ENCODE results near the gene PTPRN2.
"Not testable (repeated sequence)": the region's sequence is repeated elsewhere in the genome, so short reads cannot be mapped to it uniquely, and the experiment has no call there.

PTPRN2 gene

DNA sequence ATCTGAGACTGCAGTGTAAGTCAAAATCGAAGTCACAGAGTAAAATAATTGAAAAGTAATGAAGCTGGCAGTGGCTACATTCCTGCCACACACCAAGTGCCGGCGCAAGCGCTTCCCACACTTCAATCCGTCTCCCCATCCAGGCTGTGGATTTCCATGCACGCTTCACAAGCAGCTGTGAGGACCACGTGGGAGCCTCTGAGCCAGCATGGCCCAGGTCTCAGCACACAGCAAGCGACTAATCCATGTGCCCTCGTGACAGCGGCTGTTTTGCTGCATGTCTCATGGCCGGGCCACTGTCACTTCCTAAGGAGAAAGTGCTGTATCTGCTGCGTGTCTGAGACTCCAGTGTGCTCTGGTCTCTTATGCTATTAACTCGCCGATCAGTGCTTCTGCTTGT is 683.9 kb downstream of the PTPRN2 start:
- DNase-seq, result no peak

DNA sequence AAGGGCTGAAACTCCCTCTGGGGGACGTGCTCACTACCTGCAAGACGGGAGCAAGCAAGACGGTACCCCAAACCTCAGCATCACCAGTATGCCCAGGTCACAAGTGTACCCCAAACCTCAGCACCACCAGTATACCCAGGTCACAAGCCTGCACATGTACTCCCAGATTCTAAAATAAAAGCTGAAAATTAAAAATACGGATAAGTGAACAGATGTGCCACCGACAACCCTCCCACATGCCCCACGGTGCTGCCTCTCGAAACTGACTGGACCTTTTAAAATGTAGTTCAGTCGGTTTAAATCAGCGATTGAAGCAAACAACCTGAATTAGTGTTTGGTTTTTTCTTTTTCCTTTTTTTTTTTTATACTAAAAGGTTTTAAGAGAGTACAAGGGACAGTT is 684.3 kb downstream of the PTPRN2 start:
- no peak for DNase-seq

DNA sequence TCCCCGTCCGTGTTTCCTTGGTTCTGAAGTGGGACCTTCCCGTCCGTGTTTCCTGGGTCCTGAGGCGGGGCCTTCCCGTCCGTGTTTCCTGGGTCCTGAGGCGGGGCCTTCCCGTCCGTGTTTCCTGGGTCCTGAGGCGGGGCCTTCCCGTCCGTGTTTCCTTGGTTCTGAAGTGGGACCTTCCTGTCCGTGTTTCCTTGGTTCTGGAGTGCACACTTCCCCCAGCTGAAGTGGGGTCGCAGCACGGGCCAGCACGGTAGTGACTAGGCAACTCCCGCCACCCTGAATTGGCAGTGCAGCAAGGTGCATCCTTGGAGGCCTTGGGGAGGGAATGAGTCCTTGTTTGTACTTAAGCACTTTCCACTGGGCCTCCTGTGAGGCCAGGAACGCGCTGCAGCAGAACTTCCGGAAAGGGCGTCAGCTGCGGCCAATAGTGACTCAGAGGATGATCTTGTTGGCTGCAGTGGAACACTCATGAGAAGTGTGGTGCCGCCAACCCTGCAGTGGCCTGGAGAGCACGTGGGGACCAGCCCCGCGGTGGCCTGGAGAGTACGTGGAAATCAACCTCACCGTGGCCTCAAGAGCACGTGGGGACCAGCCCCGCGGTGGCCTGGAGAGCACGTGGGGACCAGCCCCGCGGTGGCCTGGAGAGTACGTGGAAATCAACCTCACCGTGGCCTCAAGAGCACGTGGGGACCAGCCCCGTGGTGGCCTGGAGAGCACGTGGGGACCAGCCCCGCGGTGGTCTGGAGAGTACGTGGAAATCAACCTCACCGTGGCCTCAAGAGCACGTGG is 685.6 kb downstream of the PTPRN2 start:
- DNase-seq, result not testable (repeated sequence)

DNA sequence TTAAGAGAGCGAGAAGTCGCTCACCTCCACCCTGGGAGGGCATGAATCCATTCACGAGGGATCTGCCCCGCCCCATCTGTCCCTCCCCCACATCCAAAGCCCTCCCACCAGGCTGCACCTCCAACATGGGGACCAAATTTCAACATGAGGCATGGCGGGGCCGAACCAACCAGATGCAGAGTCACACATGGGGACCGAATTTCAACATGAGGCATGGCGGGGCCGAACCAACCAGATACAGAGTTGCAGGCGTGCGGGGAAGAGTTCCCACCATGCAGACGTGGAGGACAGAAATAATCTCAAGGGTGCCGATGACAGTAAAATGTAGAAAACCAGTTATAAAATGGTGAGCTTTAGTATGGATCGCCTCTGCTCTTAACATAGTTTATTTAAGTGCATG is 686.5 kb downstream of the PTPRN2 start:
- DNase-seq, result no peak

DNA sequence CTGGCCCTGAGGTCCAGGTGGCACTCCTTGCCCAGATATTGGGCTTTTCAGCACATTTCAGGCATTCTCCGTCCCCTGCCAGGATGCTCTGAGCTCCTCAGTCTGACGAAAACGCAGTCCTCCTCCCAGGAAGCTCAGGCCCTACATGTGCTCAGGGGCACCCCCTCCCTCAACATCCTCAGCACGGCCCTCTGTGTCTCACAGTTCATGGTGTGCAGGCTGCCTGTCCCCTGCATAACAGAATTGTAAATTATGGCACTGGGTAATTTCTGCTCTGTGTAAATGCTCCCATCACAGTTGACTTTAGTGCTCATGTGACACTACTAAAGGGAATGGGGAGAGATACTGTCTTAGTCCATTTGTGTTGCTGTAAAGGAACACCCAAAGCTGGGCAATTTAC is 687.1 kb downstream of the PTPRN2 start:
- DNase-seq, result no peak

DNA sequence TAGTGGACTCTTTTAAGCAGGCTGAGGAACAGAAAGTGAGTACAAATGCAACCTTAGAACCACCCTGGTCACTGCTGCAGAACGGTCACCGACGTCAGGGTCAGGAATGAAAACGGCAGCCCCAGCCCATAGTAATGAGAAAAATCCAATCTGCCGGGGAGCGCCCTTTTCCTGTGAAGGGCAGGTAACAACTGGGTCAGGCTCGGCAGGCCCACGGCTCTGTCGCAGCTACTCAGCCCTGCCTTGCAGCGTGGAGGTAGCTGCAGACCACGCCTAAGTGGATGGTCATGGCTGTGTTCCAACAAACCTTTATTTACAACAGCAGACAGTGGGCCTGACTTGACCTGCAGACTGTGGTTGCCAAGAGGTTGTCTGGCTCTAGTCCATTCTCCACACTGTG is 687.6 kb downstream of the PTPRN2 start:
- DNase-seq, result peak; percentile 64

DNA sequence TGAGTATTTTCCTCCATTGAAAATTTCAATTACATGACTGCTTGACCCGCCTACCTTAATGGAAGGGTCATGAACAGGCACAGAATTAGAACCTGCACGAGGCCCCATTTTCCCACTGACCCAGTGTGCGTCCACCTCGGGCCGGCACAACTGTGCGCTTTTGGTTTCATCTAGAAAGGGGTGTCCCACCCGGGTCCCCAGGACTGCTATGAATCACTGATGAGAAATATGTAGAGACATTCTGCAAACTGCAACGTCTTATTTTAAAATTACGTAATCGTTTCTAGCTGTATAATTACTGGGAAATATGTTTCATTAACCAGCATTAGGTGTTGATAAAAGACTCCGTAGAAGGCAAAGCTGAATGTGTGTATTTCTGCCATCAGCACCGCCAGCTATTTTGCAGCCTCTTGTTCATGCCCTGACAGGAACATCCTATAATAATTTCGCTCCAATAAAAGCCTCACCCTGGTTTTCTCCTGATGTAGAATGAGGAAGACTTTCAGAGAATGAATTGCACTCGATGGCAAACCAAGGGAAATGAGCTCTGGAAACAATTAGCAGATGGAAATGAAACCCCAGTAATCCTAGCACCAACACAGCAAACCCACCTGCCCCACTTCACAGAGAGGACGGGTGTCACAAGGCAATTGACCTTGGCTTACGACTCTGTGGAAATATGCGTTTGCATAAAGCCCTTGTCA is 688.7 kb downstream of the PTPRN2 start:
- DNase-seq, result no peak

DNA sequence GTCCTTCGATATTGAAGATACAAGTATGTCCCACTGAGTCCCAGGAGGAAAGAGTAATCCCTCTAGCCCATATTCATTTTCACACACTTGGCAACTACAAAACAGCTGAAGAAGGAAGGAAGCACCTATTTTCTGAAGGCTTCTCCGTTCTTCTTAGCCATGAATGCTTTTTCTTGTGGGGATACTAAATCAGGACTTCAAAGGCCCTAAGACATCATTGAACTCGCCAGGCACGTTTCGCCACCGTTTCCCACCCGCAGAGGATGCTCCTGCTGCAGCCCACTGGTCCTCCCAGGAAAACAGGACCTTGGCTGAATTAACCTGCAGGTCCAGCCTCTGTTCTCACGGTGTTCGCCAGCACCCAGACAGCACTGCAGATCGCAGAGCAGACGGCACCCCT is 689.4 kb downstream of the PTPRN2 start:
- no peak for DNase-seq

DNA sequence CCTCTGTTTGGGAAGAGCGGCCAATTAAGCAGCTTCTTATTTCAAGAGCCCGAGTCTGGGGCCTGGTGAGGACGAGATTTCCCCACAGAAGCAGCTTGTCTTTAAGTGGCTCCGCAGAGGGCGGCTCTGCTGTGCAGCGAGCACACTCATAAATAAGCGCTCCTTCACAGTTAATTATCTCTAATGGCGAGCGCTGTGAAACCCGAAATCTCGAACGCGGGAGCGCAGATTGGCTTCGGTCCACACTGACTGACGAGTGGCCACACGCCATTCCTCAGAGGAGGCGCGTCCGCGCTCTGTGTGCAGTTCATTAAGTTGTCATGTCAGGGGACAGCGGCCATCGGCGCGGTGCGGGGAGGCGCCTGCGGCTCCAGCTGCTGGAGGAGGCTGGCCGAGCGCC is 689.9 kb downstream of the PTPRN2 start:
- no peak for DNase-seq

DNA sequence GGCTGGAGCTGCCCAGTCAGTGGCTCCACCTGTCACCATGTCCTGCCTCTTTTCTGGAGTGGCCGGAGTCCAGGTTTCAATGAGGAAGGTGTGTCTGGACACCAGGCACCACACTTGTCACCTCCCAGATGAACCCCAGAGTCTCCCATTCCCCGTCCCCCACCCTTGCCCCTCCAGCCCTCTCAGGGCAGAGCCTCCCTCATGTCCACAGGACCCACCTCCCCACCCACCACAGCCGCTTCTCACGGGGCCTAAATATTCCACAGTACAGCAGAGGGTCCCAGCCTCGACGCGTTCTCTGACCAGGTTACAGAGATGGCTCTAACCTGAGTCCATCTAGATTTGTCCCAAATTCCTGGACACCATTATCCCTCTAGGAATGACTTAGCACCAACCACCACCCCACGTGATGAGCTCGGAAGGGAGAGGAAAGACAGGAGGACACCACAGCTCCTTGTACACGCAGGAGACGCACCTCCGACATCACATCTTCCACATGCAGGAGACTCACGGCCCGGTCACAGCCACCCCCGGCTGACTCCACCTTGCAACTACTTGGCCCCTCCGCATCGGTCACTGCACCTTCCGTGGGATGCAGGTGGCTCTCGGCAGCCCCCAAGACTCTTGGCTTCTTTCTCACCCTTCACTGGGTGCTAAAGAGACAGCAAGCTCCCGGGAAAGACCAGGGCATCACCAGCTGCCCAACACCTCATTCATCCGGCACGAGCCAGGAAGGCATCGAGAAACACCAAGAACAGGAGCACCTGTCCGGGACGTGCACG is 690.7 kb downstream of the PTPRN2 start:
- DNase-seq, result no peak

DNA sequence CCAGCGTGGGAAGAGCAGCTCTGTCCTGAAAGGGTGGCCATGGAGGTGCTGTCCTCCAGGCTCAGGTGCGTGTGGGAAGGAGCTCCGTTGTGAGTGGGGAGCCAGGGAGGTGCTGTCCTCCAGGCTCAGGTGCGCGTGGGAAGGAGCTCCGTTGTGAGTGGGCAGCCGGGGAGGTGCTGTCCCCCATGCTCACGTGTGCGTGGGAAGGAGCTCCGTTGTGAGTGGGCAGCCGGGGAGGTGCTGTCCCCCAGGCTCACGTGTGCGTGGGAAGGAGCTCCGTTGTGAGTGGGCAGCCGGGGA is 691.3 kb downstream of the PTPRN2 start:
- DNase-seq, result not testable (repeated sequence)

DNA sequence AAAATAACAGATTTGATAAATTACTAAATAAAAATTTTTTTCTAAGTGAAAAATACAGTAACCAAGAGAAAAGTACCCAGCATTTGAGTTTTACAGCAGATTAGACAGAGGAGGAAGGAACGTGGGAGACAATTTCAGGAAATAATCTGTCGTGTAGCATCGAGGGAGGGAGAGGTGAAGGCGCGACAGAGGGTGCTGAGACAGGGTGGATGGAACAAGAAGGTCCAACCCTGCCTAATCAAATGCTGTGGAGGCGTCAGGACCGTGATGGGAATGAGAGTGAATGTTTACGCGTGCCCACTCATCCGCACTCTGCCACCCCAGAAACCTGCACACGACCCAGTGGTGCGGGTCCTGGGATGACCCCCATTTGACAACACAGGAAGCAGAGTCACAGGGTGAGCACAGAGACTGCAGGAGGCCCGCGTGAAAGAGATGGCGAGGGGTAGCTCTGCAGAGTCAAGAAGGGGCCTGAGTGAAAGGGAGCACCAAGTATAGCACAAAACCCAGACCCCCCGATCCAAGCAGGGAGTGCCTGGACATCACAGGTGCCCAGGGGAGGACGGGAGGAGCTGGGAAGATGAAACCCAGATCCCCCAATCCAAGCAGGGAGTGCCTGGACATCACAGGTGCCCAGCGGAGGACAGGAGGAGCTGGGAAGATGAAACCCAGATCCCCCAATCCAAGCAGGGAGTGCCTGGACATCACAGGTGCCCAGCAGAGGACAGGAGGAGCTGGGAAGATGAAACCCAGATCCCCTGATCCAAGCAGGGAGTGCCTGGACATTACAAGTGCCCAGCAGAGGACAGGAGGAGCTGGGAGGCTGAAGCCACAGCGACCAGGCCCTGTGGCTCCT is 691.9 kb downstream of the PTPRN2 start:
- no peak for DNase-seq

DNA sequence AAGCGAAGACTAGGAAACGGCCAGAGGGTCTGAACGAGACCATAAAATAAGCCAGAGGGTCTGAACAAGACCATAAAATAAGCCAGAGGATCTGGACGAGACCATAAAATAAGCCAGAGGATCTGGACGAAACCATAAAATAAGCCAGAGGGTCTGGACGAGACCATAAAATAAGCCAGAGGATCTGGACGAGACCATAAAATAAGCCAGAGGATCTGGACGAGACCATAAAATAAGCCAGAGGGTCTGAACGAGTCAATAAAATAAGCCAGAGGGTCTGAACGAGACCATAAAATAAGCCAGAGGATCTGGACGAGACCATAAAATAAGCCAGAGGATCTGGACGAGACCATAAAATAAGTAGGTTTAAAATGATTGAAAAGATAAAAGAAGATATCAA is 692.5 kb downstream of the PTPRN2 start:
- DNase-seq, result not testable (repeated sequence)

DNA sequence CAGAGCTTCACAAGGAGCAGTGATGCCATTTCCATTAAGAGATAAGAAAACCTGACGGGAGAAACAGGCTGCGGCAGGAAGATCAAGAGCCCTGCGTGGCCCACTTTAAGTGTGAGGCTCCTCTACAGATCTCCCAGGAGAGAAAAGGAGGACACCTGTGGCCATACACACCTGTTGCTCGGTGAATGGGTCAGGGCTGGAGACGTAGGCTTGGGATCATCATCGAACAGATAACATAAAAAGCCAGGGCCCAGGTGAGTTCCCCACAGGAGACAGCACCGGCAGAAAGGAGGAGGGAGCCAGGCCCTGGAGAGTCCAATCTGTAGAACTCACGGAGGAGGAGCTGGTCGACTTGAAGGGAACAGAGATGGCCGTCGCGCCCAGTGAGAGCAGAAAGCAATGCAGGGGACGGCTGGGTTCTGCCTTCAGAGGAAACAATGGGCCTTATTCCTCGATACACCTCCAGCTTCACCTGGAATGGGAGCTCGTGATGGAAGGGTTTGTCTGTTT is 694.0 kb downstream of the PTPRN2 start:
- DNase-seq, result no peak

DNA sequence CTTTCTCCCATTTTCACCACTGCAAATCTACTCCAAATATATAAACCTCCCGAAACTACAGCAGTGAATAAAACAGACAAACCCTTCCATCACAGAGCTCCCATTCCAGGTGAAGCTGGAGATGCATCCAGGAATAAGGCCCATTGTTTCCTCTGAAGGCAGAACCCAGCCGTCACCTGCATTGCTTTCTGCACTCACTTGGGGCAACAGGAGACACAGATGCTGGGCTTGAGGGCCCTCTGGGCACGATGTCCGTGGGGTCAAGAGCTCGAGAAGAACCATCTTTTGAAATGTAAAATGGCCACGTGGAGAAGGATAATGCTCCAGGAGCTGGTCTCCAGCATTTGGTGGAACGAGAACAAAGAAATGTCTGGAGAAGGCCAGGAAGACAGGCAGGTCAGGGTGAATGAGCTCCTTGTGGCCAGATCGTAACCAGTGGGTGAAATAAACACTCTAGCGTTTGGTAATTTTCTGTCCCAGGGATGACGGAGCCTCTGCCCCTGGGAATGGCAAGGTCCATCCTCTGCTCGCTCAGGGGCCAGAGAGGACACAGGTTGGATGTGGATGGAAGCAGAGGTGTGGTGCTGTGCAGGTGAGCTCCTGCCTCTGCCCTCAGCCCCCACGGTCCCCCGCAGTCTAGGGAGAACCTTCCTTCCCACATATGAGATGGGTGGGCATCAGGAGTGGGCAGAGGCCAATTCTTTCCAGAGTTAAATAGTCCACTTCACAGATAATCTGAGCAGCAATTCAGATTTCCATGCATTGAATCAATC is 694.7 kb downstream of the PTPRN2 start:
- no peak for DNase-seq

DNA sequence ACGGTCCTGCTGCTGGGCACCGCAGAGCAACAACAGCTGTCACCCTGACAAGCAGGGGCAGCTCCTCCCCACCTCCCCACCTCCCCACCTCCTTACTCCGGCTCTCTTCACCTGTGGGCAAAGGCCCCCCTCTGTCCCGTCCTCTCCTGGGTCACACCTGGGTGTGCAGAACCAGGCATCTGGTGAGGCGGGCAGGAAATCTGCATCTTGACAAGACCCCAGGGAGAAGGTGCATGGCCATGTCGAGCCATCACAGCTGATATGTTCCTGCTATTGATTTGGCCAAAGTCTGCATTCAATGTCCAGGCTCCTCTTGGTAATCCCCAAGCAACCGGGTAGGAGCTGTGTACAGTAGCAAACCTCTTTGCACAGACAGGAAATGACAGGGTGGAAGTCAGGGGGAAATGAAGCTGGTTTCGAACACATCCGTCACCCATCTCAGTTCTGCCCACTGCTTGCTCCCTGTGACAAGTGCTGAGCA is 696.7 kb downstream of the PTPRN2 start:
- no peak for DNase-seq

DNA sequence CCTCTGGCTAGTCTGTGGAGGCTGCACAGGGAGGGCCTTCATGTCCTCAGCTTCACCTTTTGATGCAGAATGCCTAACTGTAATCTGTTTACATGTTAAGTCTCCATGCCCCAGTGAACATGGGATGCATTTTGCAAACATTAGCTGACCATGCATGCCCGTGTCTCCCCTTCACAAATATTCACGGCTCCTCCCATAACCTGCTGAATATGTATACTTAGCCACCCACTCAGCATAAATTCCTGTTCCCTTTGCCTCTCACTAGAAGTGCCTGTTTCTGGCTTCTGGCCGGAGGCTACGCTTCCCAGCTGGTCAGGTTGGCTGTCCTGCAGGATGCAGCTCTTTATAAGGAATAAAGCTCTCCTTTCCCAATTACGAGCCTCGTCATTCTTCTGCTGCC is 698.1 kb downstream of the PTPRN2 start:
- DNase-seq, result no peak

DNA sequence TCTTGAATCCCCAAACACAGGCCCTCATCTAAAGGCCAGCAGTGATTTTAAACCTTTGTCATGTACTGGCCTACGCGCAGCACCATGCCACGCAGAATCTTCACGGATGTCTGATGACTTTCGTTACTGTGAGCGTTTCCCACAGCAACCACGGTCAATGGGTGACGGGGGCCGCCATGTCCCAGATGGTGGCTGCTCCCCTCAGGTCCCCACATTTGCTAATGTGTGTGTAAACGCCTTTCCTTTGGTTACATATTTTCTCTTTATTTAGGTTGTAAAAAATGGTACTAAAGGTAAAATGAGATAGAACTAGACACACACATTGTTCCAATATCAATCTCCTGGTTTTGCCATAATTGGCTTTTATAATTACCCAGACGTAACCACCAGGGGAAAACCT is 699.0 kb downstream of the PTPRN2 start:
- DNase-seq, result no peak

DNA sequence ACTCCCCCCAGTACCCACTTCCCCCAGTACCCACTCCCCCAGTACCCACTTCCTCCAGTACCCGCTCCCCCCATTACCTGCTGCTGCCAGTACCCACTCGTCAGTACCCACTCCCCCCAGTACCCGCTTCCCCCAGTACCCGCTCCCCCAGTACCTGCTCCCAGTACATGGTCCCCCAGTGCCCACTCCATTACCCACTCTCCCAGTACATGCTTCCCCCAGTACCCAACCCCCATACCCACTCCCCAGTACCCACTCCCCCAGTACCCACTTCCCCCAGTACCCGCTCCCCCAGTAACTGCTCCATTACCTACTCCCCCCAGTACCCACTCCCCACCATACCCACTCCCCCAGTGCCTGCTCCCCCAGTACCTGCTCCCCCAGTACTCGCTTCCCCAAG is 700.2 kb downstream of the PTPRN2 start:
- no peak for DNase-seq

DNA sequence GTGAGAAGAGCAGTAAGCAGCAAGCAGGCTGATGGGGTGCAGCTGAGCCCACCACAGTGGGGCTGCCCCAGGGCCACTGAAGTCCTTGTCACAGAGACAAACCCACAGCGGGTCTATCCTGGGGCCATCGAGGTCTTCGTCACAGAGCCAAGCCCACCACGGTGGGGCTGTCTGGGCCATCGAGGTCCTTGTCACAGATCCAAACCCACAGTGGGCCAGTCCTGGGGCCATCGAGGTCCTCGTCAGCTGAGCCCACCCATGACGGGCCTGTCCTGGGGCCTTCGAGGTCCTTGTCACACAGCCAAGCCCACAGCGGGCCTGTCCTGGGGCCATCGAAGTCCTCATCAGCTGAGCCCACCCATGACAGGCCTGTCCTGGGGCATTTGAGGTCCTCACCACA is 700.9 kb downstream of the PTPRN2 start:
- no peak for DNase-seq

DNA sequence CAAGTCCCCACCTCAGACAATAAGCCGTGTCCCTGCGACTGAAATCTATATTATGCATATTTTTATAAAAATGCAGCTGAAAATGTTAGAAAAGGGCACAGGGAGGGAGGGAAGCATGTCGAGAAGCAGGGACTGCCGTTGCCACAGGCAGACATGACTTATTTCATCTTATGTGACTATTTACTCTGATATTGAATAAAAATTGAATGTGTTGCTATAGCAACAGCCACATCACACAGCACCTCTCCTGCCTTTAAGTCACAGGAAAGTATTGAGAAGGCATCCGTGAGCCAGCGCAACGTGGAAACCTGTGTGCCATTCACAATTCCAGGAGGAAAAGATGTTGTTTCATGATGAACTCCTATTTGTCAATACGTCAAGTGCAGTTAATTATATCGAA is 701.4 kb downstream of the PTPRN2 start:
- DNase-seq, result no peak

DNA sequence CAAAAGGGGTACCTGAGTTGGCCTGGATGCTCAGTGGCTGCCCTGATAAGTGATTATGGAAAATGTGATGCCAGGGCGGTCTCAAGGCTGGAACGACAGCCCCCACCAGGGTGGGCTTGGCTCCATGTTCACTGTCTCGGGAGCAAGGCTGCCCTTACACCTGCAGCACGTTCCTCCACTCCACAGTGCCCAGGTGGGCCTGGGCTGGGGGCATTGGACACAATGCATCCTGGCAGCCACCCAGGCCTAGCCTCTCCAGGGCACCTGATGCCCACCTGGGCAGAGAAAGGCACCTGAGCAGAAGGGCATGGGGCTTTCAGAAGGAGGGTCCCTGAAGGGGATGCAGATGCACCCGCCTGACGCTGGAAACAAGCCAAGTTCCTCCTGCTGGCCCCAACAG is 702.5 kb downstream of the PTPRN2 start:
- no peak for DNase-seq
